ENCODE measurements around the gene CYFIP1. TPM values are rescaled to one million over a fixed set of nuclear protein-coding genes. Genes with fewer than 3 reads are reported as not detected.
"Not testable (repeated sequence)": the region's sequence is repeated elsewhere in the genome, so short reads cannot be mapped to it uniquely, and the experiment has no call there.

Gene CYFIP1
- total RNA-seq = 118 TPM

DNA sequence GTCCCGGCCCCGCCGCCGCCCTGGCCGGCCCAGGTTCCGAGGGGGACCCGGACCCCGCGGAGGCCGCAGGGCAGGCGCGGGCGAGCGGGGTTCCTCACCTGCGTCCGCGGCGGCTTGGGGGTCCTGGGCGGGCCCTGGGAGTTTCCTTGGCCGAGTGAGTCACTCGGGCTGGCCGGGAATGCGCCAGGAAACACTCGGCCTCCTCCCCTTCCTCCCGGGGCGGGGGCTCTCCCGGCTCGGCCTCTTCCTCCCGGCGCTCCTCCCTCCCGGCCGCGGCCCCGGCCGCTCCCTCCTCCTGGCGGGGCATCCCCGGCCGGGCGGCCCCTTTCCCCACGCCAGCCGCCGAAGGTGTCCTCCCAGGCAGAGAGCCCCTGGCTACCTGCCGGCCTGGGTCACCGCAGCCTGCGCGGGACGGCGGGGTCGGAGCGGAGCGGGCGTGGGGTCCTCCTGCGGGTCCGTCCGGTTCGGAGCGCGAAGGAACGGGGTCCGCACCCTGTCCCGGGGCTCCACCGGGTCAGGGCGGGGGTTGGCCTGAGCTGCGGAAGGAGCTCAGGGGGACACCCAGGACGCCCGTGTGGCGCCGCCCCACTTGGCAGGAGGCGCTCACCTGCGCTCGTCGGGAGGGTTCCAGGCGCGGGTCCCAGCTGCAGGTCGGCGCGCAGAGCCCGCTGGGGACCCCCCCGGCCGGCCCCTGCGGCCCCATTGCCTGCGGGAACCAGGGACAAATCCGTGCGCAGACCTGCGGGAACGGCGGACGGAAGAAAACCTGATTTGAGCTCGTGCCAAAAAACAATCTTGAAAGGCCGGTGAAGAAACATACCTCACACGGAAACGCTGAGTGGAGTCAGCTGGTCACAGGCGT lies at the start of gene CYFIP1:
TSS of gene CYFIP1 (minus strand) at position 180 of the 862 bp plus-strand sequence. CDS start 33,083 bp downstream, outside the sequence.
- ATAC-seq = peak; percentile 96

DNA sequence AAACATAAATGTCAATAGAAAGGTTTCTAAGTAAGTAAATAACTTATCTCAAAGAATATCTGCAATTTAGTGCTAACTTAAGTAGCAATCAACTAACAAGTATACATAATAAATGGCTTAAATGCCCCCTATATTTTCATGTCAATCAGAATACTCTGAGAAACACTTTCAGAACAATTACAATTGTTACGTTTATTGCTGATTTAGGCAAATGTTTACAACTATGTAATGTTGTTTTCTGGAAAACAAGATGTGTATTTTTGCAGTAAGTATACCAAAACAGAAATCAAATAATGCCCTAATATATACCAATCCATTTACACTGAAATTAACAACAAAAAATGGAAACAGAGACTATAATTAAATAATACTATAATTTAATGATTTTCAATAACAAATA lies 46.0 kb upstream of the CYFIP1 start:
- ATAC-seq = no peak

DNA sequence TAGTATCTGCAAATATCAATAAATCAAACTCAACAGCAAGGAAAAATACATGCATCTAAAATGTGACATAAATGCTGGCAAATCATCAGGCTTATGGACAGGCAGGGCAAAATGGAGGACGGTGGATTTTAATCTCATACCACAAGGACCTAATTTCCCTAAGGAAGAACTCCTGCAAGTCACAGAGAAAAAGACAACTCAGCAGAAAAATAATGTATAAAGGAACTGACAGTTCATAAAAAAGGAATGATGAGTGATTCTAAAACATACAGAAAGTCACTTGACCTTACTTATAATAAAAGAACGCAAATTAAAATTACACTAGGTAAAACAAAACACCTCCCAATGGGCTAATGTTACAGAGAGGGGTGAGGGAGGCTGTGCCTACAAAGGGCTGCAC lies 42.0 kb upstream of the CYFIP1 start:
- ATAC-seq = no peak

DNA sequence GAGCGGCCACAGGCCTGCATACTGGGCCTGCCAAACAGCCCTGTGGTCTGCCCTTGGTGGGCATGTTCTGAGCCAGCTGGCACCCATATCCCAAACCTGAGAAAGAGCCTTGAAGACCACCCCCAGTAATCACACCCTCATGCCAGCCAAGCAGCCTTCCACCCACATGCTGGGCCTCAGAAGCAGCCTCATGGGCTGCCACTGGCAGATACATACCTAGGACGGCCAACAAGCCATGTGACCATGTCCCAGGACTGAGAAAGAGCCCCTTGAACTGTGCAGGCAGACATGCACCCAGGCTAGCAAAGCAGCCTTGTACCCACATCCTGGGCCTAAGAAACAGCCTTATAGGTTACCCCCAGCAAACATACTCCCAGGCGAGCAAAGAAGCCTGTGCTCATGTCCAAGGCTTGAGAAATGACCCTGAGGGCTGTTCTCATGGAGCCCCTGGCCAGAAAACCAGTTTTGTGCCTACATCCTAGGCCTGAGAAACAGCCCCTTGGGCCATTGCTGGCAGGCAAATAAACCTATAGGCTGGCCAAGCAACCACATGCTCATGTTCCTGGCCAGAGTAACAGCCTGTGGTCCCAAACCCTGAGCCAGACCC lies 34.3 kb upstream of the CYFIP1 start:
- ATAC-seq = no peak

DNA sequence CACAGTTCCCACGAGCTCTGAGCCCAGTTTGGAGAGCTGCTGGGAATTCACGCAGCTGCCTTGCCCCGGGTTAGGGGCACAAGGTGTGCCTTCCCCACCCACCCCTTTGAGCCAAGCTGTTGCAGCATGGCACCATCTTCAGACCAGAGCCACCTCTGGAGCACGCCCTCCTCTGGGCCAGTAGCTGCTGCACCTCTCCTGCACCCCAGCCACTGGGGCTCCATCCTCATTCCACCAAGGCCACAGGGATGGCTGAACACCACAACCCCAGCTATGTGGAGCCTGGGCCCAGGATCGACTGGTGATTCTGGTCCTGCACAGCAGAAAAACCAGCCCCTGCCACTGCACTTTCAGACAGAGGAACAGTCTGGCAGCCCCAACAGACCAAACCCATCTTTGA lies 33.5 kb upstream of the CYFIP1 start:
- no peak for ATAC-seq

DNA sequence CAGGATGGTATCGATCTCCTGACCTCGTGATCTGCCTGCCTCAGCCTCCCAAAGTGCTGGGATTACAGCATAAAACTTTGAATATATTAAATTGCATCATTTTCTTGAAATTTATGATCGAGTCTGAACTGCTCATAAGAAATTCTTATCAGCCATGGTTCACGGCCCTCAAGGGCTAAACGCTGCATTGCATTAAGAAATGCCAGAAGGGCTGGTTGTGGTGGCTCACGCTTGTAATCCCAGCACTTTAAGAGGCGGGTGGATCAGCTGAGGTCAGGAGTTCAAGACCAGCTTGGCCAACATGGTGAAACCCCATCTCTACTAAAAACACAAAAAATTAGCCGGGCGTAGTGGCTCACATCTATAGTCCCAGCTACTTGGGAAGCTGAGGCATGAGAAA lies 32.4 kb upstream of the CYFIP1 start:
- not testable (repeated sequence) for ATAC-seq

DNA sequence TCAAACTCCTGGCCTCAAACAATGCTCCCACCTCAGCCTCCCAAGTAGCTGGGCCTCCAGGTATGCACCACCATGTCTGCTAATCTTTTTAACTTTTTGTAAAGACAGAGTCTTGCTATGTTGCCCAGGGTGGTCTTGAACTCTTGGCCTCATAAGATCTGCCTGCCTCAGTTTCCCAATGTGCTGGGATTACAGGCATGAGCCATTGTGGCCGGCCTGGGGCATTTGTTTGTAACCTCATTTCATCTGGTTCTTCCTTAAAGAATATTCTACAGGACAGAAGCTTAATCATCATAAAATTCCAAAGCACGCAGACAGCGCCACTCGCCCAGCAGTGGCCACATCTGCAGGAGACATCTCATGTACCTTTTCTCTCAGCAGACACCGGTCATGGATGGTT lies 23.6 kb upstream of the CYFIP1 start:
- ATAC-seq = no peak

DNA sequence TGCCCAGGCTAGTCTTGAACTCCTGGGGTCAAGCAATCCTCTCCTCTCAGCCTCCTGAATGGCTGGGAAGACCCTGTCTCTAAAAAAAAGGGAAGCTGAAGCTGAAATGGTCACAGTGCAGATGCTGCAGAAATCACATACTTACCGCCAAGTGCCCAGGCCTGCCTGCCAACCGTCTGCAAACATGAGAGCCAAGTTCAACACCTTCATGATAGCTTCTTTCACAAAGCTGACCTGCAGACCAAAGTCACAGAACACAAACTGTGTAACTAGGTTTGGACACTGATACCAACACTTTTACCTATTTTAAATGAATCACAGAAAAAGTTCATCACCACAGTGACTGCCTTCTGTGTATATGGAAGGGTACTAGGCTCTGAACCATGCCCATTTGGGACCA lies 22.8 kb upstream of the CYFIP1 start:
- no peak for ATAC-seq

DNA sequence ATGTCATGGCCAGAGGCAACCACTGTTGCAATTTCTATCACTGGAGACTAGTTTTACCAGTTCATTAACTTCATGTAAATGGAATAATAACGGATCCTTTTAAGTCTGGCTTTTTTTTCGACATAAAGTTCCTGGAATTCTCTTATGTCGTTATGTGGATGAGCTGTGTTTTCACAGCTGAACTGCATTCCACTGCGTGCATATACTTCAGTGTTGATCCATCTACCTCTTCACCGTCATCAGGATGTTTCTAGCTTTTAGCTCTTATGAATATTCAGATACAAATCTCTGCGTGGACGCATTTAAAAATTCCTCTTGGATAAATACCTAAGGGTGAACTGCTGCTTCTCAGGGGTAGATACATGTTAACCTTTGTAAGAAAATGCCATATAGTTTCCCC lies 15.6 kb upstream of the CYFIP1 start:
- ATAC-seq = no peak

DNA sequence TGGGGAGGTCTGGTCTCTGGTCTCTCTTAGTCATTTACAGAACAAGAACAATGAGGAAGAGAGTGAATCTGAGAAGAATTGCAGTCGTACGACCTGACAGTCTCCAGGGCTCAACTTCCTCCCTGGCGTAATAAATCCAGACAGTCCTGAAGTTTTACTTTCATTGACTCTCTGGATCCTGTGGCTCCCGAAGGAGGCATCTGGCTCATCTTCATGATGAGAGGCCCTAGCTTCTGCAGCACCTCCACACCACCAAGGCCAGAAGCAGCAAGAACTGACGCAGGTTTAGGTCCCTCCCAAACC lies 11.8 kb upstream of the CYFIP1 start:
- no peak for ATAC-seq

DNA sequence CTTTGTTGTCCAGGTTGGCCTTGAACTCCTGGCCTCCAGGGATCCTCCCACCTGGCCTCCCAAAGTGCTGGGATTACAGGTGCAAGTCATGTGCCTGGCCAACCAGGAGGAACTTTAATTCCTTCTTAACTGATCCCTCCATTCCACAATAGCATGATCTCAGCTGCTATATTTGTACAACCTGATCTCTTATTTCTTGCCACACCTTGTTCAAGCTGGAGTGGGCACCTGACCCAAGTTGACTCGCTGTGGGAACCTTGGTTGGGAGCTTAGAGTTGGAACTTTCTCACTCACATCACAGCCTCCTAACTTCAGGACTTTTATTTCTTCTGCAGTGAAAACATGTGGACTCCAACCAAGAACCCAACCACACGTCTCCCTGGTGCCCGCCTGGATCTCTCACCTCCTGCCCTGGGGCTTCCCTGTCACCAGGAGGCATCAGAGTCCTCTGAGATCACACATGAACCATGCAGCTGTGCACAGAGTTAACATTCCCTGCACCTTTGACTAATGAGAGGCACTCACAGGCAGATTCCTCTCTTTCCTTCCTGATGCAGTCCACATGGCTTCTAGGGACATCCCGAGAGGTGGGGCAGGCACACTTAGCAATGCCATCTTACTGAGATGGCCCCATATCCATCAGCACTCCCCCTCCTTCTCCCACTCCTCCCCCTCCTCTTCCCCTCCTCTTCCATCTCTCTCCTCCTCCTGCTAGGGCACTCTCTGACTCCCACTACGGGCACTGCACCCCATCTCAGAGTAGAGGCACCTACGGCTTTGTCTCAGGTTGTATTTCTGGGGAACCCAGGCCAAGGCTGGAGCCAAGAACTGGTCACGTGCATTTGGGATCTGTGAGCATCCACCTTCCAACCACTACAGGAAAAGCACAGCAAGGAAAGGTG lies 9.7 kb upstream of the CYFIP1 start:
- ATAC-seq = peak; percentile 74

DNA sequence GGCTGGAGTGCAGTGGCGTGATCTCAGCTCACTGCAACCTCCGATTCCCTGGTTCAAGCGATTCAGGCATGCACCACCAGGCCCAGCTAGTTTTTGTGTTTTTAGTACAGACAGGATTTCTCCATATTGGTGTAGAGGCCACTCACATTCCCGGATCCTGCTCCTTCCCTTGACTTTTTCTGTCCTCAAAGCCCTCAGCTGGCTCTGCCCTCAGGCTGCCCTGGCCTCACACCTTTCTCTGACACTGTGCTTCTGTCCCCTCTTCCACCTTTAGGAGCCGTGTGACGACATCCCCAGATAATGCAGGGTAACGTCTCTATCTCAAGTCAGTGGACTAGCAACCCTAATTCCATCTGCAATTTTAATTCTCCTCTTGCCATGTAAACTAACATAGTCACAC lies 8.6 kb upstream of the CYFIP1 start:
- no peak for ATAC-seq

DNA sequence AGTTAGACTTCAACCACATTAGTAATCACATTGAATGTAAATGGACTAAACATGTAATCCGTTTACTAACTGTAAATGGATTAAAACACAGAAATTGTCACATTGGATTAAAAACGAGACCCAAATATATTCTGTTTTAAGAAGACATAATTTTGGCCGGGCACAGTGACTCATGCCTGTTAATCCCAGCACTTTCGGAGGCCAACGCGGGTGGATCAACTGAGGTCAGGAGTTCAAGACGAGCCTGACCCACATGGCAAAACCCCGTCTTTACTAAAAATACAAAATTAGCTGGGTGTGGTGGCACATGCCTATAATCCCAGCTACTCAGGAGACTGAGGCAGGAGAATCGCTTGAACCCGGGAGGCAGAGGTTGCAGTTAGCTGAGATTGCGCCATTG lies 1.8 kb upstream of the CYFIP1 start:
- not testable (repeated sequence) for ATAC-seq

DNA sequence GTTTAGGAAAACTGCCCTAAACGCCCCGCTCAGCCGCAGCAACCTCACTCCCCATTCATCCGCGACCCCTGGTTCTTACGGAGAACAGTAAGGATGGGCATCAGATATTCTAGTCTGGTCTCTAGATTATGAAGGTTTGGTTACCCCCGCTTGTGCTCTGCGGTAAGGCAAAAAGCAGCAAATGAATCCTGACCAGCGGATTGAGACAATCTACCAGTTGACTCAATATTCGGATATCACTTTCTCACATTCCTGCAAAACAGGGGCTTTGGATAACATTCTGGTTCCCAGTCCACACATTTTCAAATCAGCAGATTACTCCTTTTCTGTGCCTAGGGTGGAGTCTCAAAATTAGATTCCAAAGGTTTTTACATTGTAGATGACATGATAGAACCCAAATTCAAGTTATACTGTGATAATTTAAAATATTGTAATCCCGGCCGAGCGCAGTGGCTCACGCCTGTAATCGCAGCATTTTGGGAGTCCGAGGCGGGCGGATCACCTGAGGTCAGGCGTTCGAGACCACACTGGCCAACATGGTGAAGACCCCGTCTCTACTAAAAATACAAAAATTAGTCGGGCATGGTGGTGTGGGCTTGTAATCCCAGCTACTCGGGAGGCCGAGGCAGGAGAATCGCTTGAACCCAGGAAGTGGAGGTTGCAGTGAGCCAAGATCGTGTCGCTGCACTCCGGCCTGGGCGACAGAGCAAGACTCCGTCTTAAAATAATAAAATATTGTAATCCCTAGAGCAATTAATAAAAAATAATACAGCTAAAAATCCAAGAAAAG lies 1.1 kb upstream of the CYFIP1 start:
- ATAC-seq = no peak

DNA sequence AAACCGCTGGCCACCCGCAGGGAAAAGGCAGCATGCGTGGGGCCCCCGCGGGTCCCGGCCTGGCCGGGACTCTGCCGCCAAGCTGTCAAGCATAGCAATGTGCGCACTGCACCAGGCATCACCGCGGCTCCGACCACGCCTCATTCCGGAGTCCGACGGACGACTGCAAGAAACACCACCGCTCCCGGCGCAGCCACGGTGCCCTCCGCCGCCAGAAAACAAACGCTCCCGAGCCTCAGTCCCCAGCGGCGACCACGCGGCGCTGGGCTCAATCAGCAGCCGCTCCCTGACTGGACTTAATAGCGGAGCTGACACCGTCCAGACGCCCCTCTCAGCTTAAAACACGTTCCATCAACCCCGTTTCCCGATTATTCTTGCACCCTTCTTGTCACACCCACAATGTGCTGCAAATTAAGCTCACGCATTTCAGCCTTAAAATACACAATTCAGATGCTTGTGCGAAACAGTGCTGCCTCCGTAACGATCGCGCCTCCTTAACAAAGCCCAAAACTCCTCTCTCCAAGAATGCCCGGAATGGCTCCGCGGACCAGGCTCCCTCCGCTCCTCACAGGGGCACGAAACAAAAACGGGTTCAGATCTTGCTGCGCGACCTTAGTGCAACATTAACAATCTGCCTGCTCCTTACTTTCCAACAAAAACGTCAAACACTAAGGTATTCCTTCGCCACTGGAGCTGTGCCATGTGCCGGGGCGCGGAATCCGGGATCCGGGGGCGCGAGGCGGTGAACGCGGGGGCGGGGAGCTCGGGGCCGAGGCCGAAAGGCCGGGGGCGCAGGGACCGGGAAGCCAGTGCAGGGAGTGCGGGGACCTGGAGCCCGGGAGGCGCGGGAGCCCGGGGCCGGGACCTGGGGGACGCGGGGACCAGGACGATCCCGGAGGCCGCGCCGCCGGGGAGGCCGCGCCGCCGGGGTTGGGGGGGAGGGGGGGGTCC lies 655 bp downstream of the CYFIP1 start:
- ATAC-seq = peak; percentile 58

DNA sequence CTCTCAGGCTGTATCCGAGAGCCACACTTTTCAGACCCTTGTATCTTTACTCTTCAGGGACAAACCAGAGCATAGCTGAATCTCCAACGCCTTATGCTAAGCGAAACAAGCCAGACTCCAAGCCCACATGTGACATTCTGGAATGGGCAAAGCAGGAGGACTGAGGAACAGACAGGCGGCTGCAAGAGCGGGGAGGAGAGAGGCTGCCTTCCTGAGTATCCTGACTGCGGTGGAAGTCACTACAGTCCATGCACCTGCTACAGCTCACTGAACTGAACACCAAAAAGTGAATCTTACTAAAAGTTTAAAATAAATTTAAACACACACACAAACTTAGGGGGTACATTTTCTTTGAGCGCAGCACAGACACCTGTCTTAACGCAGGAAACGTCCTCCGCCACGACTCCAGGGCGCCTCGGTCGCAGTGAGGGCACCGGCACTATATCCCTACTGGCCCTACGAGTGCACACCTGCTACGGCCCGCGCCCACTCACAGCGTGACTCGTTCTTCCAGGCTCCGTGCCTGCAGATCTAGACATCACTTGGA lies 1.4 kb downstream of the CYFIP1 start:
- ATAC-seq = peak; percentile 19

DNA sequence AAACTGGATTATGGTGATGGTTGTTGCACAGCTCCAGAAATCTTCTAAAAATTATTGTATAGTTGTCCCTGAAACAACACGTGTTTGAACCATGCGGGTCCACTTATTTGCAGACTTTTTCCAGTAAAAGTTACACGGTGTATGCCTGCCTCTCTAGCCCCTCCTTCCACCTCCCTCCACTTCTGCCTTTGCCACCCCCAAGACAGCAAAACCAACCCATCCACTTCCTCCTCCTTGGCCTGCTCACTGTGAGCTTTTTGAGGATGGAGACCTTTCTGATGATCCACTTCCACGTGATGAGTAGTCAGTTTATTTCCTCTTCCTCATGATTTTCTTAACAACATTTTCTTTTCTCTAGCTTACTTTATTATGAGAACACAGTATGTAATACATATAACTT lies 5.4 kb downstream of the CYFIP1 start:
- no peak for ATAC-seq

DNA sequence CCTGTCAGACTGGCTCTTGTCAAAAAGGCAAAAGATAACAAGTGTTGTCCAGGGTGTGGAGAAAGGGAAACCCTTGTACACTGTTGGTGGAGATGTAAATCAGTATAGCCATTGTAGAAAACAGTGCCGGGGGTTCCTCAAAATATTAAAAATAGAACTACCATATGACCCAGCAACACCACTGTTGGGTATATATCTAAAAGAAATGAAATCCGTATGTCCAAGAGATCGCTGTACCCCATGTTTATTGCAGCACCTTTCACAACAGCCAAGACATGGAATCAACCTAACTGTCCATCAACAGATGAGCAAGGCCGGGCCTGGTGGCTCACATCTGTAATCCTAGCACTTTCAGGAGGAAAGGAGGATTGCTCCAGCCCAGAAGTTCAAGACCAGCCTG lies 6.2 kb downstream of the CYFIP1 start:
- ATAC-seq = no peak

DNA sequence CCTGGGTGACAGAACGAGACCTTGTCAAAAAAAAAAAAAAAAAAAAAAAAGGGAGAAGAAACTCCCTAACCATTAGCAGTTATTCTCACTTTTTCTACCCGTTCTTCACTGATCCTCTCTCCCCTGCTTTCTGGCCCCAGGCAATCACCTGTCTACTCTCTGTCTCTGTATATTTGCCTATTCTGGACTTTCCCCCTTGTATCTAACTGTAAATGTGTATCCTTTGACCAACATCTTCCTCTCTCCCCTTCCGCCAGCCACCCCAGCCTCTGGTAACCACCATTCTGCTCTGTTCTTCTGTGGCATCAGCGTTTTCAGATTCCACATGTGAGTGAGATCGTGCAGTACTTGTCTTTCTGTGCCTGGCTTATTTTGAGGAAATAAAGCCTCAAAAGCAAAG lies 6.9 kb downstream of the CYFIP1 start:
- ATAC-seq = no peak

DNA sequence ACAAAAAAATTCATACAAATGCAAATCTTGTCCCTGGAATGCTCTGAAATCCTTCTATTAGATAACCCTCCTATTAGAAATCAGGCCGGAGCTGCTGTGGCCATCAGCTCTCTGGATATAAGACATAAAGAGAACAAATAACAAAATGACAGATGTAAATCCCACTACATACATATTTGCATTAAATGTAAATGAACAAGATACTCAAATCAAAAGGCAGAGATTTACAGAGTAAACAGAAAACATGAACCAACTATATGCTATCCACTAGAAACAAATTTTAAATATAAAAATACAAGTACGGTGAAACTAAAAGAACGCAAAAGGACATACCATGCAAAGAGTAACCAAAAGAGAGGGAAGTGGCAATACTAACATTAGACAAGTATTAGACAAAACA lies 10.7 kb downstream of the CYFIP1 start:
- ATAC-seq = no peak

DNA sequence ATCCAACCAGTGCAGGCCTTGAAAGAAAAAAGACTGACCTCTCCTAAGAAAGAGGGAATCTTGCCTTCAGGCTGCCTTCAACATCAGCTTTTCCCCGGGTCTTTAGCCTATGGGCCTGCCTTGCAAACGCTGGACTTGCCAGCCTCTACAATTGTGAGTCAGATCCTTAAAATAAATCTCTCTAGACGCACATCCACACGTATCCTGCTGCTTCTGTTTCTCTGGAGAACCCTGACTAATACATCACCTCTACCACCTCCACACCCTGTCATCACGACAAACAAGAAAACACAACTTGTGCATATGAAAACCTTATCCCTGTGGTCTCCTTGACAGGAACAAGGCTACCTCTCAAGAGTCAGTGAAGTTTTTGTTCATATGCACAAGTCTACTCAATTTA lies 11.8 kb downstream of the CYFIP1 start:
- ATAC-seq = peak; percentile 77

Measured in esophagus mucosa (tissue), 1 donor.